ENCODE measurements around the gene KBTBD3. TPM values are rescaled to one million over a fixed set of nuclear protein-coding genes. Genes with fewer than 3 reads are reported as not detected.

The KBTBD3 gene
- total and polyA plus RNA-seq, 2 experiments from 2014 or later: 4.9 to 5.6 TPM

- Histone ChIP-seq H3K36me3 (replicated peaks; ENCODE audit: insufficient read depth, low read depth) (no peaks in the 10 kb centered on the region), H2AFZ (no peak overlapping the region), H3K27ac (no peak overlapping the region), H3K79me2 (no peaks in the 10 kb centered on the region), H3K4me2 (no peak overlapping the region), H3K4me1 (ENCODE audit: insufficient read depth) (no peaks in the 10 kb centered on the region), H3K27me3 (no peaks in the 10 kb centered on the region), H3K9me3 (ENCODE audit: low read depth) (no peaks in the 10 kb centered on the region), H4K20me1 (ENCODE audit: insufficient read depth, poor library complexity, severe bottlenecking) (no peaks in the 10 kb centered on the region), H3K4me3 (no peak overlapping the region), H3K9me2 (replicated peaks; ENCODE audit: insufficient read depth) (no peaks in the 10 kb centered on the region)
- no peak for DNase-seq (ENCODE audit: low spot score)
- WGBS (ENCODE audit: low lambda C conversion rate, missing lambda C conversion rate): 63% methylated on average over 4 of the region's 4 CpGs
- TF ChIP-seq EZH2phosphoT487 (IDR thresholded peaks at IDR 0.05; ENCODE audit: low read depth, severe bottlenecking, unreplicated experiment): no peak
- TF ChIP-seq EZH2 (IDR thresholded peaks at IDR 0.05; ENCODE audit: borderline replicate concordance): no peak
These were observed 46.5 kb downstream of the KBTBD3 start for GRCh38 chr11:106030609-106031008.

- Histone ChIP-seq H3K9me3 (ENCODE audit: low read depth) (no peaks in the 10 kb centered on the region), H3K36me3 (replicated peaks; ENCODE audit: insufficient read depth, low read depth) (no peaks in the 10 kb centered on the region), H3K79me2 (peaks cover 39% of the 10 kb centered on the region), H3K4me3 (peak overlapping the region; percentile 38), H3K4me2 (peak overlapping the region; percentile 74), H2AFZ (peak overlapping the region; percentile 79), H4K20me1 (ENCODE audit: insufficient read depth, poor library complexity, severe bottlenecking) (no peaks in the 10 kb centered on the region), H3K4me1 (ENCODE audit: insufficient read depth) (peaks cover 13% of the 10 kb centered on the region), H3K27me3 (no peaks in the 10 kb centered on the region), H3K27ac (peak overlapping the region; percentile 69), H3K9me2 (replicated peaks; ENCODE audit: insufficient read depth) (no peaks in the 10 kb centered on the region)
- TF ChIP-seq CTCF (IDR thresholded peaks at IDR 0.05; ENCODE audit: poor library complexity): no peak
- no peak for TF ChIP-seq EZH2phosphoT487 (IDR thresholded peaks at IDR 0.05; ENCODE audit: low read depth, severe bottlenecking, unreplicated experiment)
- TF ChIP-seq EZH2 (IDR thresholded peaks at IDR 0.05; ENCODE audit: borderline replicate concordance): no peak
- 89% methylated on average over 7 of the region's 7 CpGs for WGBS (ENCODE audit: low lambda C conversion rate, missing lambda C conversion rate)
- DNase-seq (ENCODE audit: low spot score): no peak
These were observed 54.3 kb downstream of the KBTBD3 start for GRCh38 chr11:106022795-106023275.

- H3K27ac ChIP-seq: peak within 1 kb of the TSS; percentile 81
- H3K79me2 ChIP-seq: peaks cover 45% of the 10 kb centered on the region
- H2AFZ ChIP-seq: peak within 1 kb of the TSS; percentile 79
- H3K4me3 ChIP-seq: peak within 1 kb of the TSS; percentile 63
- peak; percentile 99 for DNase-seq (ENCODE audit: low spot score)
- H3K9me2 ChIP-seq (replicated peaks; ENCODE audit: insufficient read depth): no peaks in the 10 kb centered on the region
- H4K20me1 ChIP-seq (ENCODE audit: insufficient read depth, poor library complexity, severe bottlenecking): no peaks in the 10 kb centered on the region
- H3K4me2 ChIP-seq: peak within 1 kb of the TSS; percentile 85
- no peaks in the 10 kb centered on the region for H3K36me3 ChIP-seq (replicated peaks; ENCODE audit: insufficient read depth, low read depth)
- WGBS (ENCODE audit: low lambda C conversion rate, missing lambda C conversion rate): 2% methylated on average over 46 of the region's 48 CpGs
- H3K4me1 ChIP-seq (ENCODE audit: insufficient read depth): peaks cover 13% of the 10 kb centered on the region
- no peaks in the 10 kb centered on the region for H3K27me3 ChIP-seq
- no peaks in the 10 kb centered on the region for H3K9me3 ChIP-seq (ENCODE audit: low read depth)
- no peak for TF ChIP-seq EZH2 (IDR thresholded peaks at IDR 0.05; ENCODE audit: borderline replicate concordance)
- TF ChIP-seq CTCF (IDR thresholded peaks at IDR 0.05; ENCODE audit: poor library complexity): no peak
- TF ChIP-seq EZH2phosphoT487 (IDR thresholded peaks at IDR 0.05; ENCODE audit: low read depth, severe bottlenecking, unreplicated experiment): no peak
These were observed 55.0 kb downstream of the KBTBD3 start, which contains the start of gene MSANTD4 for GRCh38 chr11:106021967-106022794. TSS of gene MSANTD4 (minus strand) at chr11:106022240. CDS start at chr11:106010917, 11,323 bp downstream.
